WTC11 (cell line): ENCODE data around the gene SLC22A12. TPM values are rescaled to one million over a fixed set of nuclear protein-coding genes. Genes with fewer than 3 reads are reported as not detected.

Source experiments
- ATAC-seq: fragments of 200-7000 bp; cut with Tn5 transposase; 2 replicates; pipeline ENCODE4 v1.10.0; 2021; ENCODE audit warnings: mild to moderate bottlenecking, moderate library complexity
- CTCF ChIA-PET: fragments of 300-600 bp; sonication (Branson Sonifier 250); formaldehyde crosslinking; loops from one replicate; lab custom pipeline; 2021; ENCODE audit warnings: antibody characterized with exemption; lab: Charles Lee
- POLR2A ChIA-PET: fragments of 350-600 bp; sonication (Branson Sonifier 250); formaldehyde crosslinking; loops from one replicate; lab custom pipeline; 2021; ENCODE audit warnings: antibody characterized with exemption; lab: Charles Lee
- DNase-seq: peaks from one replicate; pipeline ENCODE4 v3.0.0; 2021; ENCODE audit warnings: low spot score
- H3K27ac Mint-ChIP-seq: 2 replicates; pipeline ENCODE4 v1.8.0; 2021; ENCODE audit warnings: mixed read lengths
- H3K27me3 Mint-ChIP-seq: 2 replicates; pipeline ENCODE4 v1.8.0; 2021; ENCODE audit warnings: low read depth, mild to moderate bottlenecking, moderate library complexity, mixed read lengths
- H3K36me3 Mint-ChIP-seq: 2 replicates; pipeline ENCODE4 v1.8.0; 2021; ENCODE audit warnings: mixed read lengths
- H3K4me1 Mint-ChIP-seq: 2 replicates; pipeline ENCODE4 v1.8.0; 2022; ENCODE audit warnings: mixed read lengths
- H3K4me3 Mint-ChIP-seq: 2 replicates; pipeline ENCODE4 v1.8.0; 2021; ENCODE audit warnings: mild to moderate bottlenecking, moderate library complexity, mixed read lengths
- H3K9me3 Mint-ChIP-seq: 2 replicates; pipeline ENCODE4 v1.8.0; 2021; ENCODE audit warnings: mixed read lengths
- CREB1 ChIP-seq: sonication (generic); formaldehyde crosslinking; IDR thresholded peaks from 2 replicates; pipeline ENCODE4 v1.8.0; 2023; ENCODE audit warnings: mild to moderate bottlenecking, missing genetic modification reagents
- ELF4 ChIP-seq: sonication (generic); formaldehyde crosslinking; IDR thresholded peaks from 2 replicates; pipeline ENCODE4 v1.8.1; 2022; ENCODE audit warnings: low read depth, mild to moderate bottlenecking, moderate library complexity, missing genetic modification reagents
- ESRRA ChIP-seq: sonication (generic); formaldehyde crosslinking; IDR thresholded peaks from 2 replicates; pipeline ENCODE4 v1.8.1; 2022; ENCODE audit warnings: mild to moderate bottlenecking, missing genetic modification reagents, borderline replicate concordance
- FOXJ3 ChIP-seq: sonication (generic); formaldehyde crosslinking; IDR thresholded peaks from 2 replicates; pipeline ENCODE4 v1.9.0; 2021; ENCODE audit warnings: missing genetic modification reagents, mild to moderate bottlenecking, borderline replicate concordance
- GABPB1 ChIP-seq: sonication (generic); formaldehyde crosslinking; IDR thresholded peaks from 2 replicates; pipeline ENCODE4 v1.8.1; 2023; ENCODE audit warnings: mild to moderate bottlenecking, missing genetic modification reagents
- GTF2I ChIP-seq: fragments of 250-450 bp; sonication (Bioruptor Pico); conservative IDR thresholded peaks from 2 replicates; pipeline ENCODE4 v1.4.0; 2021; ENCODE audit warnings: mild to moderate bottlenecking
- JUN ChIP-seq: sonication (generic); formaldehyde crosslinking; IDR thresholded peaks from 2 replicates; pipeline ENCODE4 v1.8.0; 2023; ENCODE audit warnings: mild to moderate bottlenecking, missing genetic modification reagents
- NFE2L1 ChIP-seq: sonication (generic); formaldehyde crosslinking; IDR thresholded peaks from 2 replicates; pipeline ENCODE4 v1.8.1; 2023; ENCODE audit warnings: missing genetic modification reagents
- ZNF138 ChIP-seq: sonication (generic); formaldehyde crosslinking; conservative IDR thresholded peaks from 2 replicates; pipeline ENCODE4 v1.8.1; 2022; ENCODE audit warnings: mild to moderate bottlenecking, moderate library complexity, missing genetic modification reagents
- ZNF232 ChIP-seq: sonication (generic); formaldehyde crosslinking; IDR thresholded peaks from 2 replicates; pipeline ENCODE4 v1.8.0; 2022; ENCODE audit warnings: mild to moderate bottlenecking, missing genetic modification reagents
- ZNF396 ChIP-seq: fragments of 250-450 bp; sonication (Bioruptor Pico); IDR thresholded peaks from 2 replicates; pipeline ENCODE4 v1.8.0; 2021; ENCODE audit warnings: mild to moderate bottlenecking, moderate library complexity, borderline replicate concordance
- total RNA-seq: library from RNA; stranded (reverse); gene quantifications from 3 replicates; pipeline ENCODE4 v1.2.3, GENCODE V29; 2021
- TF ChIP-seq, protein P1 (sequence below): sonication (generic); formaldehyde crosslinking; IDR thresholded peaks from 2 replicates; pipeline ENCODE4 v1.8.1; 2023; ENCODE audit warnings: mild to moderate bottlenecking, missing genetic modification reagents
- TF ChIP-seq, protein P2 (sequence below): sonication (generic); formaldehyde crosslinking; IDR thresholded peaks from 2 replicates; pipeline ENCODE4 v1.8.1; 2022; ENCODE audit warnings: missing genetic modification reagents, borderline replicate concordance
- TF ChIP-seq, protein P3 (sequence below): sonication (generic); formaldehyde crosslinking; IDR thresholded peaks from 2 replicates; pipeline ENCODE4 v1.8.0; 2023; ENCODE audit warnings: mild to moderate bottlenecking, missing genetic modification reagents
- TF ChIP-seq, protein P4 (sequence below): sonication (generic); formaldehyde crosslinking; IDR thresholded peaks from 2 replicates; pipeline ENCODE4 v1.8.1; 2023; ENCODE audit warnings: mild to moderate bottlenecking, missing genetic modification reagents, moderate library complexity
- TF ChIP-seq, protein P5 (sequence below): fragments of 250-450 bp; sonication (Bioruptor Pico); IDR thresholded peaks from 2 replicates; pipeline ENCODE4 v2.1.2; 2022; ENCODE audit warnings: mild to moderate bottlenecking, moderate library complexity
- TF ChIP-seq, protein P6 (sequence below): sonication (generic); formaldehyde crosslinking; conservative IDR thresholded peaks from 2 replicates; pipeline ENCODE4 v1.8.1; 2022; ENCODE audit warnings: mild to moderate bottlenecking, missing genetic modification reagents
- TF ChIP-seq, protein P7 (sequence below): fragments of 250-450 bp; sonication (Bioruptor Pico); IDR thresholded peaks from 2 replicates; pipeline ENCODE4 v1.9.0; 2021; ENCODE audit warnings: mild to moderate bottlenecking
- TF ChIP-seq, protein P8 (sequence below): sonication (generic); formaldehyde crosslinking; IDR thresholded peaks from 2 replicates; pipeline ENCODE4 v1.8.1; 2023; ENCODE audit warnings: mild to moderate bottlenecking, missing genetic modification reagents, borderline replicate concordance

The SLC22A12 gene
- total RNA-seq, 1 experiment from 2014 or later = not detected

DNA sequence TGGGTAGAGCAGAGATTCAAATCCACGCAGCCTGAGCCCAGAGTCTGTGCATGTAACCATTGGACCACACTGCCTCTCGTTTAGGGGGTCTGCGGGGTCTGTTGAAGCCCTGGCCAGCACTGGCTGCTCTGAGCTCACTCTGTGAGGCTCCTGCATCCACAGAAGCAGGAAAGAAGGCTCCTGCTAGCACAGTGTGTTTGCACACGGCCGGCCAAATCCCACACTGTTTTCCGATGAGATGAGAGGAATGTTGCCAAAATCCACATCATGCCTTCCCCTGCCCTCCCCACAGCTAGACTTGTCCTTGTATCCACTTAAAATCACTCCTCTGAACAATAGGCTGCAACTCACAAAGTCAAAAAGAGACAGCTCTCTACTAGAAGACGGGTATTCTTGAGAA, 10.6 kb upstream of the SLC22A12 start:
- no peak for ATAC-seq
- Mint-ChIP-seq H3K36me3 (no peaks in the 10 kb centered on the region), H3K4me1 (no peaks in the 10 kb centered on the region), H3K27ac (no peak overlapping the region), H3K4me3 (no peak overlapping the region), H3K9me3 (no peaks in the 10 kb centered on the region; the same call in 1 of the 2 replicates), H3K27me3 (peaks cover 5% of the 10 kb centered on the region)
- TF ChIP-seq, protein P1, sequence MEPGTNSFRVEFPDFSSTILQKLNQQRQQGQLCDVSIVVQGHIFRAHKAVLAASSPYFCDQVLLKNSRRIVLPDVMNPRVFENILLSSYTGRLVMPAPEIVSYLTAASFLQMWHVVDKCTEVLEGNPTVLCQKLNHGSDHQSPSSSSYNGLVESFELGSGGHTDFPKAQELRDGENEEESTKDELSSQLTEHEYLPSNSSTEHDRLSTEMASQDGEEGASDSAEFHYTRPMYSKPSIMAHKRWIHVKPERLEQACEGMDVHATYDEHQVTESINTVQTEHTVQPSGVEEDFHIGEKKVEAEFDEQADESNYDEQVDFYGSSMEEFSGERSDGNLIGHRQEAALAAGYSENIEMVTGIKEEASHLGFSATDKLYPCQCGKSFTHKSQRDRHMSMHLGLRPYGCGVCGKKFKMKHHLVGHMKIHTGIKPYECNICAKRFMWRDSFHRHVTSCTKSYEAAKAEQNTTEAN (CRISPR knock-in tag) = no peak
- TF ChIP-seq, protein P2, sequence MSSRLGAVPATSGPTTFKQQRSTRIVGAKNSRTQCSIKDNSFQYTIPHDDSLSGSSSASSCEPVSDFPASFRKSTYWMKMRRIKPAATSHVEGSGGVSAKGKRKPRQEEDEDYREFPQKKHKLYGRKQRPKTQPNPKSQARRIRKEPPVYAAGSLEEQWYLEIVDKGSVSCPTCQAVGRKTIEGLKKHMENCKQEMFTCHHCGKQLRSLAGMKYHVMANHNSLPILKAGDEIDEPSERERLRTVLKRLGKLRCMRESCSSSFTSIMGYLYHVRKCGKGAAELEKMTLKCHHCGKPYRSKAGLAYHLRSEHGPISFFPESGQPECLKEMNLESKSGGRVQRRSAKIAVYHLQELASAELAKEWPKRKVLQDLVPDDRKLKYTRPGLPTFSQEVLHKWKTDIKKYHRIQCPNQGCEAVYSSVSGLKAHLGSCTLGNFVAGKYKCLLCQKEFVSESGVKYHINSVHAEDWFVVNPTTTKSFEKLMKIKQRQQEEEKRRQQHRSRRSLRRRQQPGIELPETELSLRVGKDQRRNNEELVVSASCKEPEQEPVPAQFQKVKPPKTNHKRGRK (CRISPR knock-in tag) = no peak
- TF ChIP-seq ESRRA (CRISPR knock-in tag) (no peak), FOXJ3 (CRISPR knock-in tag) (no peak)
- TF ChIP-seq, protein P3, sequence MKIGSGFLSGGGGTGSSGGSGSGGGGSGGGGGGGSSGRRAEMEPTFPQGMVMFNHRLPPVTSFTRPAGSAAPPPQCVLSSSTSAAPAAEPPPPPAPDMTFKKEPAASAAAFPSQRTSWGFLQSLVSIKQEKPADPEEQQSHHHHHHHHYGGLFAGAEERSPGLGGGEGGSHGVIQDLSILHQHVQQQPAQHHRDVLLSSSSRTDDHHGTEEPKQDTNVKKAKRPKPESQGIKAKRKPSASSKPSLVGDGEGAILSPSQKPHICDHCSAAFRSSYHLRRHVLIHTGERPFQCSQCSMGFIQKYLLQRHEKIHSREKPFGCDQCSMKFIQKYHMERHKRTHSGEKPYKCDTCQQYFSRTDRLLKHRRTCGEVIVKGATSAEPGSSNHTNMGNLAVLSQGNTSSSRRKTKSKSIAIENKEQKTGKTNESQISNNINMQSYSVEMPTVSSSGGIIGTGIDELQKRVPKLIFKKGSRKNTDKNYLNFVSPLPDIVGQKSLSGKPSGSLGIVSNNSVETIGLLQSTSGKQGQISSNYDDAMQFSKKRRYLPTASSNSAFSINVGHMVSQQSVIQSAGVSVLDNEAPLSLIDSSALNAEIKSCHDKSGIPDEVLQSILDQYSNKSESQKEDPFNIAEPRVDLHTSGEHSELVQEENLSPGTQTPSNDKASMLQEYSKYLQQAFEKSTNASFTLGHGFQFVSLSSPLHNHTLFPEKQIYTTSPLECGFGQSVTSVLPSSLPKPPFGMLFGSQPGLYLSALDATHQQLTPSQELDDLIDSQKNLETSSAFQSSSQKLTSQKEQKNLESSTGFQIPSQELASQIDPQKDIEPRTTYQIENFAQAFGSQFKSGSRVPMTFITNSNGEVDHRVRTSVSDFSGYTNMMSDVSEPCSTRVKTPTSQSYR = no peak
- DNase-seq = no peak
- POLR2A ChIA-PET = no interaction called here
- CTCF ChIA-PET = interaction anchor here (1.2 to 2.1 kb wide), 5 partner anchors 15 to 131 kb away, joined by 3 to 8 read pairs (median 5); no protein-coding TSS in a partner anchor

DNA sequence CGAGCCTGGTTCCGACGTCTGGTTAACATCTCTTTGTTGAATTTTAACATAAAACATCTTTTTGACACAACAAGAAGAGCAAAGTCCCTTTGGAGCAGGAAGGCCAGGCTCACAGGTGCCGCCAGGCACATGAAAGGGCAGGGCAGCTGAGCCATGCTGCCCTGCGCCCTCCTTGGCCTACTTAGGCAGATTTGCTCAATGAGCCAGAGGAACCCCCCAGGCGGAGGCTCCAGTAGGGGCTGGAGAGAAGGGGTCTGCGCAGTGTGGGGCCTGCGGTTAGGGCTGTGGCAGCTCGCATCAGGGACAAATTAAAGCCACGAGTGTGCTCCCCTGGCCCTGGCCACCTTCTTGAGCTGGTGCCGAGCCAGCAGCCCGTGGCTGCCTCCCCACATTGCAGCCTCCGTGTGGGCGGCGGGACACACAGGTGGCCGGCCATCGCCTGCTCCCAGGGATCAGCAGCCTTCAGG, 9.9 kb upstream of the SLC22A12 start:
- CTCF ChIA-PET = interaction anchor here (1.2 to 2.1 kb wide), 5 partner anchors 16 to 132 kb away, joined by 3 to 8 read pairs (median 5); no protein-coding TSS in a partner anchor
- H3K27ac Mint-ChIP-seq = no peak overlapping the region
- H3K27me3 Mint-ChIP-seq = peaks cover 3% of the 10 kb centered on the region
- no peaks in the 10 kb centered on the region for H3K4me1 Mint-ChIP-seq
- no peak for ATAC-seq
- H3K9me3 Mint-ChIP-seq = no peaks in the 10 kb centered on the region; the same call in 1 of the 2 replicates
- no peak for DNase-seq
- no peaks in the 10 kb centered on the region for H3K36me3 Mint-ChIP-seq
- H3K4me3 Mint-ChIP-seq = no peak overlapping the region
- POLR2A ChIA-PET = no interaction called here
- TF ChIP-seq CREB1 (CRISPR knock-in tag) (no peak), NFE2L1 (no peak), ZNF138 (CRISPR knock-in tag) (no peak), ELF4 (CRISPR knock-in tag) (no peak), GABPB1 (CRISPR knock-in tag) (no peak), JUN (CRISPR knock-in tag) (no peak), FOXJ3 (CRISPR knock-in tag) (no peak), GTF2I (no peak), ZNF232 (no peak), ZNF396 (no peak)
- TF ChIP-seq, protein P4, sequence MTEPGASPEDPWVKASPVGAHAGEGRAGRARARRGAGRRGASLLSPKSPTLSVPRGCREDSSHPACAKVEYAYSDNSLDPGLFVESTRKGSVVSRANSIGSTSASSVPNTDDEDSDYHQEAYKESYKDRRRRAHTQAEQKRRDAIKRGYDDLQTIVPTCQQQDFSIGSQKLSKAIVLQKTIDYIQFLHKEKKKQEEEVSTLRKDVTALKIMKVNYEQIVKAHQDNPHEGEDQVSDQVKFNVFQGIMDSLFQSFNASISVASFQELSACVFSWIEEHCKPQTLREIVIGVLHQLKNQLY (CRISPR knock-in tag) = no peak
- TF ChIP-seq, protein P5, sequence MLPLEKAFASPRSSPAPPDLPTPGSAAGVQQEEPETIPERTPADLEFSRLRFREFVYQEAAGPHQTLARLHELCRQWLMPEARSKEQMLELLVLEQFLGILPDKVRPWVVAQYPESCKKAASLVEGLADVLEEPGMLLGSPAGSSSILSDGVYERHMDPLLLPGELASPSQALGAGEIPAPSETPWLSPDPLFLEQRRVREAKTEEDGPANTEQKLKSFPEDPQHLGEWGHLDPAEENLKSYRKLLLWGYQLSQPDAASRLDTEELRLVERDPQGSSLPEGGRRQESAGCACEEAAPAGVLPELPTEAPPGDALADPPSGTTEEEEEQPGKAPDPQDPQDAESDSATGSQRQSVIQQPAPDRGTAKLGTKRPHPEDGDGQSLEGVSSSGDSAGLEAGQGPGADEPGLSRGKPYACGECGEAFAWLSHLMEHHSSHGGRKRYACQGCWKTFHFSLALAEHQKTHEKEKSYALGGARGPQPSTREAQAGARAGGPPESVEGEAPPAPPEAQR (CRISPR knock-in tag) = no peak
- TF ChIP-seq, protein P6, sequence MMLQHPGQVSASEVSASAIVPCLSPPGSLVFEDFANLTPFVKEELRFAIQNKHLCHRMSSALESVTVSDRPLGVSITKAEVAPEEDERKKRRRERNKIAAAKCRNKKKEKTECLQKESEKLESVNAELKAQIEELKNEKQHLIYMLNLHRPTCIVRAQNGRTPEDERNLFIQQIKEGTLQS (CRISPR knock-in tag) = no peak
- TF ChIP-seq, protein P7, sequence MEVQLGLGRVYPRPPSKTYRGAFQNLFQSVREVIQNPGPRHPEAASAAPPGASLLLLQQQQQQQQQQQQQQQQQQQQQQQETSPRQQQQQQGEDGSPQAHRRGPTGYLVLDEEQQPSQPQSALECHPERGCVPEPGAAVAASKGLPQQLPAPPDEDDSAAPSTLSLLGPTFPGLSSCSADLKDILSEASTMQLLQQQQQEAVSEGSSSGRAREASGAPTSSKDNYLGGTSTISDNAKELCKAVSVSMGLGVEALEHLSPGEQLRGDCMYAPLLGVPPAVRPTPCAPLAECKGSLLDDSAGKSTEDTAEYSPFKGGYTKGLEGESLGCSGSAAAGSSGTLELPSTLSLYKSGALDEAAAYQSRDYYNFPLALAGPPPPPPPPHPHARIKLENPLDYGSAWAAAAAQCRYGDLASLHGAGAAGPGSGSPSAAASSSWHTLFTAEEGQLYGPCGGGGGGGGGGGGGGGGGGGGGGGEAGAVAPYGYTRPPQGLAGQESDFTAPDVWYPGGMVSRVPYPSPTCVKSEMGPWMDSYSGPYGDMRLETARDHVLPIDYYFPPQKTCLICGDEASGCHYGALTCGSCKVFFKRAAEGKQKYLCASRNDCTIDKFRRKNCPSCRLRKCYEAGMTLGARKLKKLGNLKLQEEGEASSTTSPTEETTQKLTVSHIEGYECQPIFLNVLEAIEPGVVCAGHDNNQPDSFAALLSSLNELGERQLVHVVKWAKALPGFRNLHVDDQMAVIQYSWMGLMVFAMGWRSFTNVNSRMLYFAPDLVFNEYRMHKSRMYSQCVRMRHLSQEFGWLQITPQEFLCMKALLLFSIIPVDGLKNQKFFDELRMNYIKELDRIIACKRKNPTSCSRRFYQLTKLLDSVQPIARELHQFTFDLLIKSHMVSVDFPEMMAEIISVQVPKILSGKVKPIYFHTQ (CRISPR knock-in tag) = no peak
- TF ChIP-seq, protein P8, sequence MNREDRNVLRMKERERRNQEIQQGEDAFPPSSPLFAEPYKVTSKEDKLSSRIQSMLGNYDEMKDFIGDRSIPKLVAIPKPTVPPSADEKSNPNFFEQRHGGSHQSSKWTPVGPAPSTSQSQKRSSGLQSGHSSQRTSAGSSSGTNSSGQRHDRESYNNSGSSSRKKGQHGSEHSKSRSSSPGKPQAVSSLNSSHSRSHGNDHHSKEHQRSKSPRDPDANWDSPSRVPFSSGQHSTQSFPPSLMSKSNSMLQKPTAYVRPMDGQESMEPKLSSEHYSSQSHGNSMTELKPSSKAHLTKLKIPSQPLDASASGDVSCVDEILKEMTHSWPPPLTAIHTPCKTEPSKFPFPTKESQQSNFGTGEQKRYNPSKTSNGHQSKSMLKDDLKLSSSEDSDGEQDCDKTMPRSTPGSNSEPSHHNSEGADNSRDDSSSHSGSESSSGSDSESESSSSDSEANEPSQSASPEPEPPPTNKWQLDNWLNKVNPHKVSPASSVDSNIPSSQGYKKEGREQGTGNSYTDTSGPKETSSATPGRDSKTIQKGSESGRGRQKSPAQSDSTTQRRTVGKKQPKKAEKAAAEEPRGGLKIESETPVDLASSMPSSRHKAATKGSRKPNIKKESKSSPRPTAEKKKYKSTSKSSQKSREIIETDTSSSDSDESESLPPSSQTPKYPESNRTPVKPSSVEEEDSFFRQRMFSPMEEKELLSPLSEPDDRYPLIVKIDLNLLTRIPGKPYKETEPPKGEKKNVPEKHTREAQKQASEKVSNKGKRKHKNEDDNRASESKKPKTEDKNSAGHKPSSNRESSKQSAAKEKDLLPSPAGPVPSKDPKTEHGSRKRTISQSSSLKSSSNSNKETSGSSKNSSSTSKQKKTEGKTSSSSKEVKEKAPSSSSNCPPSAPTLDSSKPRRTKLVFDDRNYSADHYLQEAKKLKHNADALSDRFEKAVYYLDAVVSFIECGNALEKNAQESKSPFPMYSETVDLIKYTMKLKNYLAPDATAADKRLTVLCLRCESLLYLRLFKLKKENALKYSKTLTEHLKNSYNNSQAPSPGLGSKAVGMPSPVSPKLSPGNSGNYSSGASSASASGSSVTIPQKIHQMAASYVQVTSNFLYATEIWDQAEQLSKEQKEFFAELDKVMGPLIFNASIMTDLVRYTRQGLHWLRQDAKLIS (CRISPR knock-in tag) = no peak
